Esophagus squamous epithelium (tissue), 5 donors: ENCODE results near the gene HEBP2. TPM values are rescaled to one million over a fixed set of nuclear protein-coding genes. Genes with fewer than 3 reads are reported as not detected.

Experiments used
- DNase-seq: peaks from one replicate; lab custom pipeline; 2025; lab: John Stamatoyannopoulos, UW
- H3K27ac ChIP-seq, 4 donors: fragments of 200-600 bp; sonication (generic); one replicate each; pipeline ENCODE4 v1.5.1; 2016 to 2019; ENCODE audit warnings: mild to moderate bottlenecking in 1 of 4
- H3K27me3 ChIP-seq, 4 donors: fragments of 200-600 bp; sonication (generic); 1 replicate in 3 of 4; 2 replicates in 1 of 4; pipeline versions ENCODE4 v1.5.1 to v1.6.0; 2017 to 2021; ENCODE audit warnings: antibody characterized with exemption in 1 of 4
- H3K36me3 ChIP-seq, 3 donors: fragments of 200-600 bp; sonication (generic); one replicate each; pipeline ENCODE4 v1.5.1; 2016 to 2019
- H3K4me1 ChIP-seq, 3 donors: fragments of 200-600 bp; sonication (generic); one replicate each; pipeline ENCODE4 v1.5.1; 2017 to 2019
- H3K4me3 ChIP-seq, 4 donors: fragments of 200-600 bp; sonication (generic); 1 replicate in 3 of 4; 2 replicates in 1 of 4; pipeline ENCODE4 v1.5.1; 2016 to 2019; ENCODE audit warnings: mild to moderate bottlenecking in 2 of 4, moderate library complexity in 1 of 4
- H3K9me3 ChIP-seq, 3 donors: fragments of 200-600 bp; sonication (generic); one replicate each; pipeline ENCODE4 v1.5.1; 2016 to 2019
- POLR2A ChIP-seq, 4 donors: fragments of 450-650 bp; IDR thresholded peaks; one replicate each; pipeline ENCODE4 v1.6.1; 2017; ENCODE audit warnings: antibody characterized with exemption in 4 of 4, mild to moderate bottlenecking in 4 of 4, moderate library complexity in 3 of 4
- whole genome bisulfite sequencing, 2 donors: methylation state at CpG; one replicate each; pipeline ENCODE4 v1.1.5; 2018; 5-methylcytosine and 5-hydroxymethylcytosine counted together
- intact Hi-C: fragments of 100-400 bp; cut with DNase I; formaldehyde crosslinking; loops from one replicate; pipeline ENCODE4 v1.15.0; 2022
- total RNA-seq, 4 donors: library from RNA; depleted of rRNA; stranded (reverse); fragments of >200 nt; gene quantifications; one replicate each; pipeline ENCODE4 v1.1.0, GENCODE V29; 2016
- TF ChIP-seq, protein P1 (sequence below), 6 experiments: fragments of 450-650 bp in 4 of 6; fragments of 200-600 bp in 2 of 6; sonication (generic) in 2 of 6; IDR thresholded peaks; one replicate each; pipeline ENCODE4 v1.5.1; 2016 to 2019; ENCODE audit warnings: antibody characterized with exemption in 6 of 6, mild to moderate bottlenecking in 4 of 6, moderate library complexity in 4 of 6
- donor health status: DM: yes; HTN: yes; CAD: no.

The HEBP2 gene
- total RNA-seq, 4 donors from 2014 or later, result 62.1 to 193 (median 90.8) TPM

DNA sequence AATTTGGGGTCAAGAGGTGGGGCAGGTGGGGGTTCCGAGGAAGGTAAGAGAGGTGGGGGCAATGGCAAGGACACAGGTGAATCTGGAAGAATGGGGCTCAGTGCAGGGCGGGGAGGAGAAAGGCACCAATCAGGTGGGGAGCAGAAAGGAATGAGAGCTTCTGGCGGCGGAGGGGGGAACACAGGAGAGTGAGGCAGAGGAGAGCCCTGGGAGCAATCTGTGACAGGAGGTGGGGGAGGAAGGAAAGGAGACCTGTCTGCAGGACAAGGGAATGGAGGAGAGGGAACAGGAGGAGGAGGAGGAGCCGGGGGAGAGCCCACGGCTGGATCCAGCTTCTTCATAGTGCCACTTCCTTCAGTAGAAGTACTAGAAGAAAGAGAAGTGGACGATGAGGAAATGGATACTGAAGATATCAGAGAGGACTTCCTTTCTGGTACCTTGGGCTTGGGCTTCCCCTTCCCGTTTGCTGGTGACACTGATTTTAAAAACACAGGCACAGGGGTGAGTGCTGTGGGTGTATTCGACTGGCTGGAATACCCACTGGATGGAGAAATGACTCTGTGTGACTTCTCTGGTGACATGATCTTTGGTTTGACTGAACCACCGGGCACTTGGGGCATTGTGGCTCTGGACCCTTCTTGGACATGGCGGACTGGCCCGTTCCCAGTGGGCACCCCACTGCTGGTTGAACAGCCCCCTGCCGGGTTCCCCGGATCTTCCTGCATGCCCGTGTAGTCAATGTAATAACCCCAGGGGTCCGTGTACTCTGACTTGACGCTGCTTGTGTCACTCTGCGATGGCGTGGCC, 27.4 kb downstream of the HEBP2 start:
- Histone ChIP-seq H3K9me3 (no peaks in the 10 kb centered on the region), H3K4me3 (no peak overlapping the region), H3K27me3 (no peaks in the 10 kb centered on the region), H3K27ac (no peak overlapping the region), H3K4me1 (peaks cover 0 to 3% (median 0%) of the 10 kb centered on the region in 3 donors), H3K36me3 (peaks cover 0 to 76% (median 5%) of the 10 kb centered on the region in 3 donors)
- TF ChIP-seq POLR2A (IDR thresholded peaks at IDR 0.05), result no peak
- TF ChIP-seq, protein P1, sequence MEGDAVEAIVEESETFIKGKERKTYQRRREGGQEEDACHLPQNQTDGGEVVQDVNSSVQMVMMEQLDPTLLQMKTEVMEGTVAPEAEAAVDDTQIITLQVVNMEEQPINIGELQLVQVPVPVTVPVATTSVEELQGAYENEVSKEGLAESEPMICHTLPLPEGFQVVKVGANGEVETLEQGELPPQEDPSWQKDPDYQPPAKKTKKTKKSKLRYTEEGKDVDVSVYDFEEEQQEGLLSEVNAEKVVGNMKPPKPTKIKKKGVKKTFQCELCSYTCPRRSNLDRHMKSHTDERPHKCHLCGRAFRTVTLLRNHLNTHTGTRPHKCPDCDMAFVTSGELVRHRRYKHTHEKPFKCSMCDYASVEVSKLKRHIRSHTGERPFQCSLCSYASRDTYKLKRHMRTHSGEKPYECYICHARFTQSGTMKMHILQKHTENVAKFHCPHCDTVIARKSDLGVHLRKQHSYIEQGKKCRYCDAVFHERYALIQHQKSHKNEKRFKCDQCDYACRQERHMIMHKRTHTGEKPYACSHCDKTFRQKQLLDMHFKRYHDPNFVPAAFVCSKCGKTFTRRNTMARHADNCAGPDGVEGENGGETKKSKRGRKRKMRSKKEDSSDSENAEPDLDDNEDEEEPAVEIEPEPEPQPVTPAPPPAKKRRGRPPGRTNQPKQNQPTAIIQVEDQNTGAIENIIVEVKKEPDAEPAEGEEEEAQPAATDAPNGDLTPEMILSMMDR (IDR thresholded peaks at IDR 0.05), result no peak
- WGBS, 2 donors, result 68 to 74% methylated on average over 8 to 9 of the region's 19 CpGs
- intact Hi-C loops, result loop anchor here (5.0 to 10.0 kb wide), 2 partner anchors 76 to 153 kb away; no protein-coding TSS in a partner anchor
- DNase-seq, result no peak

DNA sequence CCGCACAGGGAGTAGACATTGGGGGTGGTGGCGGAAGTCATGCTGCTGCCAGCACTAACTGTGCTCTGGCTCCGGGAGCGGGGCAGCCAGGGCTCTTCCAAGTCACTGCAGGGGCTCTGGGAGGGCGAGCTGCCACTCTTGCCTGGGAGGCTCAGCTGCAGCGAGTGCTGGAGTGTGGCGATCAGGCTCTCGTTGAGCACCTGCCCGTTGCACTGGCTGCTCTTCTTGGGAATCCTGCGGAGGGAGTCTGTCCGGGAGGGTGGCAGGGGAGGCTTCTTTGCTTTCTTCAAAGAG, 28.0 kb downstream of the HEBP2 start:
- WGBS, 2 donors, result 98% methylated on average over 8 of the region's 11 CpGs; no CpG with 5 or more reads in 1 of the 2 donors
- intact Hi-C loops, result loop anchor here (5.0 to 10.0 kb wide), 2 partner anchors 75 to 153 kb away; no protein-coding TSS in a partner anchor

DNA sequence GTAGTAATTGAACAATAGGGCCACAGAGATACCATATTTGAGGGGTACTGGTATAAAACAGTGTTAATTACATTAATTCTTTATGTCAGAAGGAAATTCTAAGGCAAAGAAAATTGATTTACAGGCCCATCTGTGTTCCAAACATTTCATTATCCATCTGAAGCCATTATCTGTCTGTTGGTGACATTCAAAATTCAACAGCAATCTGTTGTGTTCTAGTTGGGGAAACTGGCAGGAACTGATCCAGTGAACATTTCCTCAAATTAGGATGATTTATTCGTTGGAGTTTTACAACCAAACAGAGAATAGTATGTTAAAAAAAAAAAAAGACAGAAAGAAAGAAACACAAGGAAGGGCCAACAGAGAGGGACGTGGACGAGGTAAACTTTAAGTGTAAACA, 30.1 kb downstream of the HEBP2 start:
- DNase-seq, result no peak
- WGBS, 2 donors, result 81 to 83% methylated on average over 3 of the region's 3 CpGs
- TF ChIP-seq, protein P1 (IDR thresholded peaks at IDR 0.05), result no peak
- no peaks in the 10 kb centered on the region for H3K9me3 ChIP-seq
- peaks cover 0 to 63% (median 5%) of the 10 kb centered on the region in 3 donors for H3K36me3 ChIP-seq
- H3K27ac ChIP-seq, result no peak overlapping the region
- intact Hi-C loops, result loop anchor here (5.0 to 10.0 kb wide), 2 partner anchors 73 to 151 kb away; no protein-coding TSS in a partner anchor
- peaks cover 0 to 2% (median 0%) of the 10 kb centered on the region in 3 donors for H3K4me1 ChIP-seq
- H3K4me3 ChIP-seq, result no peak overlapping the region
- no peaks in the 10 kb centered on the region for H3K27me3 ChIP-seq

More for the DNA sequence above, 28.0 kb downstream of the HEBP2 start:
- Histone ChIP-seq H3K27ac (no peak overlapping the region), H3K4me3 (no peak overlapping the region), H3K27me3 (no peaks in the 10 kb centered on the region), H3K4me1 (peaks cover 0 to 3% (median 0%) of the 10 kb centered on the region in 3 donors), H3K36me3 (peaks cover 0 to 76% (median 5%) of the 10 kb centered on the region in 3 donors), H3K9me3 (no peaks in the 10 kb centered on the region)
- DNase-seq, result no peak
- no peak for TF ChIP-seq POLR2A (IDR thresholded peaks at IDR 0.05)
- TF ChIP-seq, protein P1 (IDR thresholded peaks at IDR 0.05), result no peak

DNA sequence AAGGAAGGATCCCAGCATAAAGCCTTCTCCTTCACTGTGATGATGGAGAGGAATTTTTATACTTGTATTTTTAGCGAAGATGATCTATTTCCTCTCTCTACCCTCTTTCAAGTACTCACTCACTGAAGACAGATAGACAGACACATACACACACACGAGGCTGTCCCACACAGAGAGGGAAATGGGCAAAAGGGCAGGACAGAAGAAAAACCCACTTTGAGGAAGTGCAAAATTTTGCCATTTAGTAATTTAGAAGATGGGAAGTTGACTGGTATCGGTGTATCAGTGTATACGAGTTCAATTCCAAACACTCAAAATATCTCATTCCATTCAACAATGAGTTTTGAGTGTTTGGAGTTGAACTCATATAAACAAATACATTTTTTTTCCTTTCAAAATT, 30.9 kb downstream of the HEBP2 start:
- peaks cover 0 to 54% (median 5%) of the 10 kb centered on the region in 3 donors for H3K36me3 ChIP-seq

More for the DNA sequence above, 30.9 kb downstream of the HEBP2 start:
- Histone ChIP-seq H3K27ac (no peak overlapping the region), H3K4me1 (no peaks in the 10 kb centered on the region), H3K4me3 (no peak overlapping the region), H3K27me3 (no peaks in the 10 kb centered on the region), H3K9me3 (no peaks in the 10 kb centered on the region)
- TF ChIP-seq POLR2A (IDR thresholded peaks at IDR 0.05), result no peak
- TF ChIP-seq, protein P1 (IDR thresholded peaks at IDR 0.05), result no peak
- intact Hi-C loops, result loop anchor here (5.0 to 10.0 kb wide), 2 partner anchors 72 to 150 kb away; no protein-coding TSS in a partner anchor
- DNase-seq, result no peak
- 60 to 87% methylated on average over 4 of the region's 4 CpGs for WGBS, 2 donors
